K562 (cell line): ENCODE measurements around the gene ZNF646. TPM values are rescaled to one million over a fixed set of nuclear protein-coding genes. Genes with fewer than 3 reads are reported as not detected.

Experiments
- CEBPZ ChIP-seq: fragments of 150-350 bp; IDR thresholded peaks from 2 replicates; pipeline ENCODE4 v1.6.1; 2014; ENCODE audit warnings: low read depth, mild to moderate bottlenecking, low read length, borderline replicate concordance
- DMBX1 ChIP-seq: fragments of 250-450 bp; sonication (Bioruptor Pico); IDR thresholded peaks from 2 replicates; pipeline ENCODE4 v1.8.0; 2022; ENCODE audit warnings: inconsistent platforms, mild to moderate bottlenecking, moderate library complexity, borderline replicate concordance
- DPF2 ChIP-seq: fragments of 450-650 bp; IDR thresholded peaks from 2 replicates; pipeline ENCODE4 v1.6.1; 2016
- FUS ChIP-seq: fragments of 200-400 bp; formaldehyde crosslinking; optimal IDR thresholded peaks from 2 replicates; pipeline ENCODE3; 2017; ENCODE audit warnings: low read depth, low read length
- JUN ChIP-seq, 2 experiments: sonication (generic) in 1 of 2; formaldehyde crosslinking in 1 of 2; IDR thresholded peaks; 2 replicates each; pipeline versions ENCODE4 v1.6.1 to v1.8.0; 2012 to 2022; ENCODE audit warnings: borderline replicate concordance in 2 of 2, mild to moderate bottlenecking in 2 of 2, improper control_type of control experiment in 1 of 2, low read depth in 1 of 2, low read length in 1 of 2, missing genetic modification reagents in 1 of 2
- KAT7 ChIP-seq: sonication (generic); formaldehyde crosslinking; IDR thresholded peaks from 2 replicates; pipeline ENCODE4 v1.8.0; 2022; ENCODE audit warnings: missing genetic modification reagents, mild to moderate bottlenecking, borderline replicate concordance
- PYGO2 ChIP-seq: fragments of 450-650 bp; IDR thresholded peaks from 2 replicates; pipeline ENCODE4 v1.6.1; 2016; ENCODE audit warnings: mild to moderate bottlenecking, missing genetic modification characterization, moderate library complexity, missing compliant biosample characterization
- SMAD2 ChIP-seq: fragments of 150-350 bp; IDR thresholded peaks from 2 replicates; pipeline ENCODE4 v1.6.1; 2014; ENCODE audit warnings: low read depth, mild to moderate bottlenecking, low read length
- SRSF3 ChIP-seq: fragments of 200-400 bp; formaldehyde crosslinking; IDR thresholded peaks from 2 replicates; pipeline ENCODE4 v1.6.1; 2016; ENCODE audit warnings: mild to moderate bottlenecking, low read length, moderate library complexity; ENCODE audit not compliant: insufficient read depth
- ZBTB43 ChIP-seq: sonication (generic); formaldehyde crosslinking; IDR thresholded peaks from 2 replicates; pipeline ENCODE4 v1.8.0; 2023; ENCODE audit warnings: mild to moderate bottlenecking, missing genetic modification reagents
- ZBTB49 ChIP-seq: sonication (generic); formaldehyde crosslinking; IDR thresholded peaks from 2 replicates; pipeline ENCODE4 v1.8.0; 2022; ENCODE audit warnings: missing genetic modification reagents, mild to moderate bottlenecking, borderline replicate concordance
- ZMIZ1 ChIP-seq, 2 experiments: fragments of 150-350 bp in 1 of 2; IDR thresholded peaks; 2 replicates each; pipeline ENCODE4 v1.6.1; 2012 to 2016; ENCODE audit warnings: low read depth in 2 of 2, low read length in 2 of 2, mild to moderate bottlenecking in 1 of 2, moderate library complexity in 1 of 2
- ZNF124 ChIP-seq: sonication (generic); formaldehyde crosslinking; IDR thresholded peaks from 2 replicates; pipeline ENCODE4 v1.8.1; 2022; ENCODE audit warnings: missing genetic modification reagents
- ZNF41 ChIP-seq: fragments of 250-450 bp; sonication (Bioruptor Pico); conservative IDR thresholded peaks from 2 replicates; pipeline ENCODE4 v1.4.0; 2020; ENCODE audit warnings: mild to moderate bottlenecking
- ZNF583 ChIP-seq: fragments of 250-450 bp; sonication (Bioruptor Pico); IDR thresholded peaks from 2 replicates; pipeline ENCODE4 v1.4.0; 2020
- polyA plus RNA-seq, 8 experiments: library from polyadenylated mRNA; depleted of rRNA in 4 of 8; stranded (reverse) in 5 of 8; unstranded in 3 of 8; fragments of >200 nt; fragmentation: Nextera tagmentation in 2 of 8; fragmentation: Illumina TruSeq in 1 of 8; extraction: Ambion mirVana in 2 of 8; extraction: Trizol in 1 of 8; gene quantifications; 2 replicates each; pipeline versions ENCODE4 v1.2.1 to v1.2.3, GENCODE V29; 2011 to 2014; ENCODE audit warnings: inconsistent platforms in 1 of 8, missing spikeins in 1 of 8
- total RNA-seq, 7 experiments: library from RNA; depleted of rRNA in 6 of 7; stranded (reverse); fragments of >200 nt in 6 of 7; fragmentation: Illumina TruSeq in 2 of 7; extraction: Trizol in 2 of 7; gene quantifications; 2 replicates each; pipeline versions ENCODE4 v1.2.1 to v1.2.3, GENCODE V29; 2011 to 2021; ENCODE audit warnings: low replicate concordance in 1 of 7

ZNF646 gene
- total and polyA plus RNA-seq, 9 of the 15 experiments (the other 6 are each of a cell fraction or from before 2014, with no cell fraction given): 0.08 to 20.6 (median 8.0) TPM

GRCh38 chr16:31108035-31108793, 34.0 kb downstream of the ZNF646 start, which contains the start of gene BCKDK (continued):
- no peak for TF ChIP-seq DMBX1 (CRISPR knock-in tag)
- TF ChIP-seq SMAD2: no peak
- no peak for TF ChIP-seq SRSF3
- 0 out of 2 replicates have a peak, but pooled peaks have one; percentile 47 for TF ChIP-seq KAT7 (CRISPR knock-in tag)
- no peak for TF ChIP-seq PYGO2 (tag)
- no peak for TF ChIP-seq ZNF41 (CRISPR knock-in tag)
- TF ChIP-seq ZNF124 (CRISPR knock-in tag): no peak
- no peak for TF ChIP-seq JUN (IDR thresholded peaks at IDR 0.05; ENCODE audit: borderline replicate concordance, low read depth, low read length)
- no peak for TF ChIP-seq JUN (CRISPR knock-in tag; IDR thresholded peaks at IDR 0.05; ENCODE audit: borderline replicate concordance)
- no peak for TF ChIP-seq ZNF583 (CRISPR knock-in tag)
- TF ChIP-seq CEBPZ: no peak
- TF ChIP-seq ZBTB43 (CRISPR knock-in tag): no peak
- no peak for TF ChIP-seq FUS
- TF ChIP-seq ZMIZ1 (IDR thresholded peaks at IDR 0.05; ENCODE audit: low read depth in 2 of 2, low read length in 2 of 2): no peak
- TF ChIP-seq DPF2: no peak
- TF ChIP-seq ZBTB49 (CRISPR knock-in tag): no peak
